MM.1S (cell line): ENCODE results near the gene COLEC11.

Source experiments
- DNase-seq: peaks from one replicate; pipeline ENCODE4 v3.0.0-alpha.2; 2015
- H2AFZ ChIP-seq: fragments of 300-600 bp; sonication (generic); 2 replicates; pipeline ENCODE4 v1.6.0; 2016; ENCODE audit warnings: antibody characterized with exemption, low read length
- H3F3A ChIP-seq: fragments of 300-600 bp; sonication (generic); 2 replicates; pipeline ENCODE4 v1.6.1; 2016; ENCODE audit warnings: mild to moderate bottlenecking, antibody characterized with exemption, low read length, moderate library complexity, mixed read lengths; ENCODE audit not compliant: insufficient read depth
- H3K27ac ChIP-seq: fragments of 300-600 bp; sonication (generic); 2 replicates; pipeline ENCODE4 v1.5.1; 2016; ENCODE audit warnings: mild to moderate bottlenecking, low read length
- H3K27me3 ChIP-seq: fragments of 300-600 bp; sonication (generic); replicated peaks from 2 replicates; pipeline ENCODE4 v1.6.0; 2016; ENCODE audit warnings: low read length; ENCODE audit not compliant: insufficient read depth
- H3K36me3 ChIP-seq: fragments of 300-600 bp; sonication (generic); replicated peaks from 2 replicates; pipeline ENCODE4 v1.6.1; 2016; ENCODE audit warnings: mild to moderate bottlenecking, low read length, mixed read lengths; ENCODE audit not compliant: insufficient read depth
- H3K4me1 ChIP-seq: fragments of 300-600 bp; sonication (generic); 2 replicates; pipeline ENCODE4 v1.6.1; 2016; ENCODE audit warnings: low read length, mixed read lengths
- H3K4me2 ChIP-seq: fragments of 300-600 bp; sonication (generic); 2 replicates; pipeline ENCODE4 v1.6.0; 2016; ENCODE audit warnings: low read depth, low read length
- H3K4me3 ChIP-seq: fragments of 300-600 bp; sonication (generic); 2 replicates; pipeline ENCODE4 v1.5.1; 2016; ENCODE audit warnings: low read length, mixed read lengths
- H3K79me2 ChIP-seq: fragments of 300-600 bp; sonication (generic); 2 replicates; pipeline ENCODE4 v1.6.1; 2016; ENCODE audit warnings: mixed run types, low read length, mixed read lengths
- H3K9ac ChIP-seq: fragments of 300-600 bp; sonication (generic); 2 replicates; pipeline ENCODE4 v1.6.1; 2016; ENCODE audit warnings: low read length, mixed read lengths
- H3K9me2 ChIP-seq: fragments of 300-600 bp; sonication (generic); replicated peaks from 2 replicates; pipeline ENCODE4 v1.6.1; 2016; ENCODE audit warnings: mild to moderate bottlenecking, low read length, mixed read lengths; ENCODE audit not compliant: insufficient read depth
- H3K9me3 ChIP-seq: fragments of 300-600 bp; sonication (generic); replicated peaks from 2 replicates; pipeline ENCODE4 v1.6.1; 2016; ENCODE audit warnings: mild to moderate bottlenecking, low read length, mixed read lengths; ENCODE audit not compliant: insufficient read depth
- H4K20me1 ChIP-seq: fragments of 300-600 bp; sonication (generic); 2 replicates; pipeline ENCODE4 v1.6.1; 2016; ENCODE audit warnings: mild to moderate bottlenecking, low read length, moderate library complexity, mixed read lengths; ENCODE audit not compliant: insufficient read depth
- CTCF ChIP-seq: fragments of 300-600 bp; sonication (generic); IDR thresholded peaks from 2 replicates; pipeline ENCODE4 v1.5.1; 2016; ENCODE audit warnings: antibody characterized with exemption, low read length, mixed read lengths
- EZH2 ChIP-seq: fragments of 300-600 bp; sonication (generic); optimal IDR thresholded peaks from 2 replicates; pipeline ENCODE3; 2017; ENCODE audit warnings: low read depth, mild to moderate bottlenecking, antibody characterized with exemption, low read length, mixed read lengths
- EZH2phosphoT487 ChIP-seq: fragments of 300-600 bp; sonication (generic); IDR thresholded peaks from 2 replicates; pipeline ENCODE4 v1.6.1; 2018; ENCODE audit warnings: antibody characterized with exemption, low read length

Gene COLEC11

DNA sequence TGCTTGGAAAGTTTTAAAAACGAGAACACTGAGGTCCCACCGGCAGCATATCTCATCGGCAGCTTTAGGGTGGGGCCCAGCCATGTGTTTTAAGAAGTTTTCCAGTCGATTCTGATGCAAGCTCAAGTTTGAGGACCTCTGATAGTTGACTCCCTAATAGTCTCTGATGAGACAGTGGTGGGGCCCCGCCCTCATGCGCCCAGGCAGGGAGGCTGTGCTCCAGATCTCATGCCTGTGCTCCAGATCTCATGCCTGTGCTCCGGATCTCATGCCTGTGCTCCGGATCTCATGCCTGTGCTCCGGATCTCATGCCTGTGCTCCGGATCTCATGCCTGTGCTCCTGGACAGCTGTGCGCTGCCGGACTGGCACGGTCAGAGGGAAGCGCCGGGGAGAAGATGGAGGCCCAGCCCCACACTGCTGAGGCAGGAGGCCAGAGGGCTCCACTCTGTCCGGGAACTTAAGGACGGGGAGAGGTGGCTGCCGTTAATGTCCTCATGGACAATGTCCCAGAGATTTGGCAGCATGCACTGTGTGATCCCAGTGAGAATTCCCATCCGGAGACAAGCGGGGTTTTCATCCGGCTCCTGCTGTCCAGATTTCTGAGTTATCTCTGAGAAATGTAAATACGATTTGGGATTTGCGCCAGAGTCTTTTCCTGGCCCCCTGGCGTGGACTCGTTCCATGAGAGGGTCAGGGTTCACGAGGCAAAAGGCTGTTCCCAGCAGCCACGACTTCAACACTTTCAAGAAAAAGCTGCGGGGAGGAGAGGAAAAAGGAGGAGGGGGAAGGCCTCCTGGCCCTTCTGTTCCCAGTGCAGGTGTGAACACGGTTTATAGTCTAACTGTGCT is 9.4 kb upstream of the COLEC11 start:
- TF ChIP-seq EZH2phosphoT487 = no peak
- no peak for TF ChIP-seq CTCF
- no peak for TF ChIP-seq EZH2
- Histone ChIP-seq H3K27me3 (no peaks in the 10 kb centered on the region), H3K79me2 (peaks cover 8% of the 10 kb centered on the region), H3K36me3 (peaks cover 12% of the 10 kb centered on the region), H4K20me1 (peaks cover 6% of the 10 kb centered on the region; the same call in 1 of the 2 replicates), H3K4me3 (no peak overlapping the region), H3K27ac (no peak overlapping the region), H3K4me2 (no peak overlapping the region), H3F3A (peaks cover 9% of the 10 kb centered on the region), H3K9me2 (no peaks in the 10 kb centered on the region), H2AFZ (no peak overlapping the region), H3K9me3 (no peaks in the 10 kb centered on the region), H3K4me1 (no peaks in the 10 kb centered on the region), H3K9ac (no peak overlapping the region)
- no peak for DNase-seq

- Histone ChIP-seq H3F3A (peaks cover 6% of the 10 kb centered on the region), H3K27ac (no peak overlapping the region), H2AFZ (no peak overlapping the region), H3K79me2 (peaks cover 7% of the 10 kb centered on the region), H3K4me3 (no peak overlapping the region), H3K9me2 (no peaks in the 10 kb centered on the region), H3K27me3 (no peaks in the 10 kb centered on the region), H4K20me1 (peaks cover 6% of the 10 kb centered on the region; the same call in 1 of the 2 replicates), H3K9ac (no peak overlapping the region), H3K4me1 (no peaks in the 10 kb centered on the region), H3K36me3 (peaks cover 6% of the 10 kb centered on the region), H3K9me3 (no peaks in the 10 kb centered on the region), H3K4me2 (no peak overlapping the region)
- TF ChIP-seq CTCF = no peak
- TF ChIP-seq EZH2 = no peak
- TF ChIP-seq EZH2phosphoT487 = no peak
- DNase-seq = no peak
These were observed 8.7 kb upstream of the COLEC11 start for GRCh38 chr2:3586220-3586619.

GRCh38 chr2:3587021-3587420 is 7.9 kb upstream of the COLEC11 start:
- Histone ChIP-seq H3K9me2 (no peaks in the 10 kb centered on the region), H3K4me2 (no peak overlapping the region), H3K79me2 (no peaks in the 10 kb centered on the region), H3K27ac (no peak overlapping the region), H3F3A (no peaks in the 10 kb centered on the region; the same call in 1 of the 2 replicates), H2AFZ (no peak overlapping the region), H3K9me3 (no peaks in the 10 kb centered on the region), H4K20me1 (no peaks in the 10 kb centered on the region), H3K9ac (no peak overlapping the region), H3K4me1 (no peaks in the 10 kb centered on the region), H3K27me3 (no peaks in the 10 kb centered on the region), H3K4me3 (no peak overlapping the region), H3K36me3 (no peaks in the 10 kb centered on the region)
- no peak for DNase-seq
- TF ChIP-seq EZH2 = no peak
- no peak for TF ChIP-seq CTCF
- TF ChIP-seq EZH2phosphoT487 = no peak
